Measurements from ENCODE around the gene HOXA7. TPM values are rescaled to one million over a fixed set of nuclear protein-coding genes. Genes with fewer than 3 reads are reported as not detected.

HOXA7 gene
- total RNA-seq, result 12.5 and 17.7 TPM in 2 replicates

- DNase-seq (ENCODE audit: extremely low read depth, low read depth, low spot score), result no peak
These were observed at the start of gene HOXA7 for GRCh38 chr7:27156508-27156898. TSS of gene HOXA7 (minus strand) at chr7:27156675. CDS start at chr7:27156545, 130 bp downstream.

- no peak for DNase-seq (ENCODE audit: extremely low read depth, low read depth, low spot score)
These were observed 49.1 kb upstream of the HOXA7 start for GRCh38 chr7:27205325-27206280.

GRCh38 chr7:27204851-27205322 lies 48.4 kb upstream of the HOXA7 start:
- DNase-seq (ENCODE audit: extremely low read depth, low read depth, low spot score), result no peak

- no peak for DNase-seq (ENCODE audit: extremely low read depth, low read depth, low spot score)
These were observed 47.6 kb upstream of the HOXA7 start for GRCh38 chr7:27203964-27204594.

- no peak for DNase-seq (ENCODE audit: extremely low read depth, low read depth, low spot score)
These were observed 47.0 kb upstream of the HOXA7 start for GRCh38 chr7:27203365-27203953.

- no peak for DNase-seq (ENCODE audit: extremely low read depth, low read depth, low spot score)
These were observed 46.3 kb upstream of the HOXA7 start for GRCh38 chr7:27202862-27203134.

GRCh38 chr7:27202018-27202861 lies 45.8 kb upstream of the HOXA7 start:
- DNase-seq (ENCODE audit: extremely low read depth, low read depth, low spot score), result no peak

GRCh38 chr7:27201580-27202017 lies 45.1 kb upstream of the HOXA7 start:
- no peak for DNase-seq (ENCODE audit: extremely low read depth, low read depth, low spot score)

GRCh38 chr7:27200761-27201579 lies 44.5 kb upstream of the HOXA7 start:
- DNase-seq (ENCODE audit: extremely low read depth, low read depth, low spot score), result no peak

GRCh38 chr7:27199849-27200760 lies 43.6 kb upstream of the HOXA7 start, which contains the start of gene HOXA13:
TSS of gene HOXA13 (minus strand) at chr7:27200091. CDS start at chr7:27200077, 14 bp downstream.
- no peak for DNase-seq (ENCODE audit: extremely low read depth, low read depth, low spot score)

- DNase-seq (ENCODE audit: extremely low read depth, low read depth, low spot score), result no peak
These were observed 42.7 kb upstream of the HOXA7 start for GRCh38 chr7:27198871-27199801.

- no peak for DNase-seq (ENCODE audit: extremely low read depth, low read depth, low spot score)
These were observed 41.8 kb upstream of the HOXA7 start for GRCh38 chr7:27198138-27198841.

- DNase-seq (ENCODE audit: extremely low read depth, low read depth, low spot score), result no peak
These were observed 40.9 kb upstream of the HOXA7 start for GRCh38 chr7:27197137-27198042.

GRCh38 chr7:27196287-27196767 lies 39.9 kb upstream of the HOXA7 start:
- DNase-seq (ENCODE audit: extremely low read depth, low read depth, low spot score), result no peak

GRCh38 chr7:27194686-27195379 lies 38.4 kb upstream of the HOXA7 start:
- no peak for DNase-seq (ENCODE audit: extremely low read depth, low read depth, low spot score)

Measured in glomerular endothelial cell (primary cell).